ENCODE results near the gene TUBB.

The TUBB gene
- total RNA-seq = 116 to 182 (median 166) reads per million in 4 donors

DNA sequence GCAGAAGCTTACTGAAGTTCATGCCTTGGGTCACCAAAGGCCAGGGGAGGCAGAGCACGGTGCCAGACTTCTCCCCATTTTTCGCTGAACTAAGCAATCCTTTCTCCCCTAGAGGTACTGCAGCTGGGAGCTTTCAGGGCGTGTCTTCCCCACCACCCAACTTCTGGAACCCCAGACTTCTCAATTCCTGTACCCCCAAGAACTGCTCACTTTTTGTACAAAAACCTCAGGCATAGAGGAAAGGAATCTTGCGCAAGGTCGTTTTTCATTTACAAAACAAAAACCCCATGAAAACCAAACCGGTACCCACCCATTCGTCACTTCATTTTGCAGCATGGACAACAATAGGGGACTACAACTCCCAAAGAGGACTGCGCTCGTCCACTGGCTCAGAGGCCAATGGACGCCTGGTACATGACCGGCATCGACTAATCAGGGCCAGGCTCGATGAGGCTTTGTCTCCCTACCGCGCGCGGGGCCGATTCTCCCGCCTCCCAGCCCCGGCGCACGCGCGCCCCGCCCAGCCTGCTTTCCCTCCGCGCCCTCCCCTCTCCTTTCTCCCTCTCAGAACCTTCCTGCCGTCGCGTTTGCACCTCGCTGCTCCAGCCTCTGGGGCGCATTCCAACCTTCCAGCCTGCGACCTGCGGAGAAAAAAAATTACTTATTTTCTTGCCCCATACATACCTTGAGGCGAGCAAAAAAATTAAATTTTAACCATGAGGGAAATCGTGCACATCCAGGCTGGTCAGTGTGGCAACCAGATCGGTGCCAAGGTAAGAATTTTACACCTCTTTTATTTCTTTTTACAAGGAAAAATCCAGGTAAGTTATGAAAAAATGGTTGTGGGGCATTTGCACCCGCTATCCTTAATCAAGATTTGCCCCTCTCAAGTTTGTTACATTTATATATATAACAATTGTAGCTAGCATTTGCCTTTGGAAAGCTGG is at the start of gene TUBB:
Gene TUBB, plus strand, starts transcription at position 562 of the 947 bp plus-strand sequence. Its CDS starts 155 bp downstream, at position 717.
- DNase-seq = peak; percentile 89 to 99 (median 95)

DNA sequence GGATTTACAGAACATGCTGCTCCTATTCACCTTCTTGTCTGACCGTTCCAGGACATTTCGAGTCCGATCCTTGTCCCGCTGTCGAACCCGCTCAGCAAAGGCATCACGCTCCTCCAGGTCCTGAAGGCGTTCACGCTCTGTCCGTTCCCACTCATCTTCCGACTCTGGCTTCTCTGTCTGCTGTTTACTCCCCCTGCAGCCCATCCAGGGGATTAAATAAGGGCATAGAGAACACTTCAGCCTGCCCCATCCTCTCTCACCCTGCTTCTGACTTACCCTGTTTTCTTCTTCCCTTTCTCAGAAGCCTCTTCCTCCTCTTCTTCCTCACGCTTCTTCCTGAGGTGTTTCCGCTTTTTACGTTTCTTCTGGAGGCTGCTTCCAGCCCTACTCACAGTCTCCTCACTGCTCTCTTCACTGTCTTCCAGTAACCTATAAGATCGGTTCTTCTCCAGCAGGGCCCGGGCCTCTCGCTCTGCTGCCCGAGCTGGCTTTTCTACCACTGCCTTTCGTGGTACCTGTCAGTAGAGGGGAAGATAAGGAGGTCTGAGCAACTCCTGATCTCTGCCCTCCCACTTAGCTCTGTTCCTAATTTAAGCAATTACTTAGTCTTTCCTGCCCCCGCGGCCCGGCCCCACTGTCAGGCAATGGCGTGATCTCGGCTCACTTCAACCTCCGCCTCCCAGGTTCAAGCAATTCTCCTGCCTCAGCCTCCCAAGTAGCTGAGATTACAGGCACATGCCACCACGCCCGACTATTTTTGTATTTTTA is 49.2 kb upstream of the TUBB start:
- DNase-seq = no peak

DNA sequence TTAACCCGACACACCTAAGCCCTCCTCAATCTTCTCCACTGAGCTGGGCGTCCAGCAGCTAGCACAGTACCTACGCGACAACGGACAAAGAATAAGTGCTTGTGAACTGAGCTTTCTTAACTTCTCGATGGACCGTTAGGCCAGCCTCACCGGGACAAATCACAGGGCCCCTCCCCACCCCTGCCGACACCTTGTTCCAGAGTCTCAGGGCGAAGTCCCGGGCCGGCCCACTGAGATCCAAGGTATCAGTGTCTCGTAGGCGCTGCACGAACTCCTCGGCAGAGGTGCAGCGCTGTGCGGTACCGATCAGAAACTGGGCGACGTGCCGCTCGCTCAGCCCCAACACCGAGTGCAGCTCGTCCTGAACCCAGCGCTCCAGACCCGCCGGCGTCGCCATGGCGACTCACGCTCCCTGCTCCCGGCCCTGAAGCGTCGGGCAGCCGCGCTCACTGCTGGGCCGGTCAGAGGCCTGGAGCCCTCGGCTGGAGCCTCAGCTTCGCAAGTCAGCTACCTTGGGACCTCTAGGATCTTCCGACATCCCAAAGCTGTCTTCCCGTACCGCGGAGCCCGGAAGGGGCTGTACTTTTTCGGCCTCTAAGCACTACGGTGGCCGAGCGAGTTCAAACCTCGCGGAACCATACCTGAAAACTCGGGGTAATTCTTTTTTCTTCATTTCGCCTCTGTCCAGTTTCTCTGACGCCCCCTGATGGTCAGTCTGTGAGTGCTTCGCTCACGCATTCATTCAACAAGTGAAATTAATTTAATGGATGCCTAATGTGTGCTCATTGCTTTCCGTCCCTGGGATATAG is 47.5 kb upstream of the TUBB start, which contains the start of gene DHX16:
Gene DHX16, minus strand, starts transcription at position 562 of the 809 bp plus-strand sequence. Its CDS starts 165 bp downstream, at position 397.
- peak; percentile 69 to 91 (median 85) for DNase-seq

DNA sequence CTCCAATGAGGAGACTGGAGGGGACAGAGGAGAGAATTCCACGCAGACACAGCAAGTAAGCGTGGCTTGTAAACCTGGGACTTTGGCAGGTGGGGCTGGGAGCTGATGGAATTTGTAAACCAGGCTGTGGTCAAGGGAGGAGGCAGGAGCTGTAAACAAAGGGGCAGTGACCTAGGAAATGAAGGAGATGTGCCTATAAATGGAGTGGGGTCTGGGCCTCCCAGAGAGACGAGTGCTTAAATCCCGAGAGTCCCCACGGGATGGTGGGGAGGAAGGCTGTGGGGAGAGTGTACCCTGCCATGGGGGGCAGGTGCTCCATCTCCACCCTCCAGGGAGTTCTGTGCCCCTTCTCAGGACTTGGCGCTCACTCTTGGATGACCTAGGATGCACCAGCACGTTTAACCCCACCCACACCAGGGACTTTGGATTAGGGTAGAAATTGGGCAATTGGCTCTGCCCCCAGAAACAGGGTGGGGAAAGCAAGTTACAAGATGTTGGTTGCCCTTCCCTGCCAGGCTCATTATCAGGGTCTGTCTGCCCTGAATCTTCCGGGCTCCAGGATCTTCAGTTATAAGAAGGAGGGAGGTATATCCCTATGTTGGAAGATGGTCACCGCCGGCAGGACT is 43.4 kb upstream of the TUBB start:
- no peak for DNase-seq

DNA sequence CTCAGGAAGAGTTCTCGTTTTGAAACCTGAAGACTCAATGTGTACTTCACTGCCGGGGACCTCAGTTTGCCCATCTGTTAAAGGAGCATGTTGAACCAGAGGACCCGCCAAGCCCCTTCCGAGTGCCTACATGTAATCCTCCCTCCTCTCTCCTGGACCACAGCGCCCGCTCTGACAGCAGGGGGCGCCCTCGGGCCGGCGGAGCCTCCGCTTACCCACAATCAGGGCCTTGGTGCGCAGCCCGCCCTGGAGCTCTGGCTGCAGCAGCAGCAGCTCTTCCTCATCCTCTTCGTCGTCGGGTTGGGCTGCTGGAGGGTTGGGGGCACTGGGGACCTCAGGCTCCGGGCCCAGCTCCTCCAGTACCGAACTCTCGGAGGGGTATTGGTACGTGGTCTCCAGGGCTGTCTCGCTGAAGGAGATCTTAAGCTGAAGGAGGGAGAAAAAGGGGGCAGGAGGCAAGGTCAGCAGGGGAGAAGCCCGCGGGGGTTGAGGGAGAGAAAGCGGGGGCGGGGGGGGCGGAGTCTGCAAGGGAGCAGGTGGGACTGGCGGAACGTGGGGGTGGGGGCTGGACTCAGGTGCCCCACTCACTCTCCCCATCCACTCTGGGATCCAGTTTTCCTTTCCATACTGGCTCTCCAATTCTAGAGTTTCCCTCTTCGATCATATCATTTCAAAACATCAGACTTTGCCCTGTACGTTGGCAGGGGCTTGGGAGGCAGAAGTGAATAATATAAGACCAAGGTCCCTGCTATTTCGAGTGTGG is 41.0 kb upstream of the TUBB start:
- DNase-seq = peak; percentile 78 to 91 (median 87)

DNA sequence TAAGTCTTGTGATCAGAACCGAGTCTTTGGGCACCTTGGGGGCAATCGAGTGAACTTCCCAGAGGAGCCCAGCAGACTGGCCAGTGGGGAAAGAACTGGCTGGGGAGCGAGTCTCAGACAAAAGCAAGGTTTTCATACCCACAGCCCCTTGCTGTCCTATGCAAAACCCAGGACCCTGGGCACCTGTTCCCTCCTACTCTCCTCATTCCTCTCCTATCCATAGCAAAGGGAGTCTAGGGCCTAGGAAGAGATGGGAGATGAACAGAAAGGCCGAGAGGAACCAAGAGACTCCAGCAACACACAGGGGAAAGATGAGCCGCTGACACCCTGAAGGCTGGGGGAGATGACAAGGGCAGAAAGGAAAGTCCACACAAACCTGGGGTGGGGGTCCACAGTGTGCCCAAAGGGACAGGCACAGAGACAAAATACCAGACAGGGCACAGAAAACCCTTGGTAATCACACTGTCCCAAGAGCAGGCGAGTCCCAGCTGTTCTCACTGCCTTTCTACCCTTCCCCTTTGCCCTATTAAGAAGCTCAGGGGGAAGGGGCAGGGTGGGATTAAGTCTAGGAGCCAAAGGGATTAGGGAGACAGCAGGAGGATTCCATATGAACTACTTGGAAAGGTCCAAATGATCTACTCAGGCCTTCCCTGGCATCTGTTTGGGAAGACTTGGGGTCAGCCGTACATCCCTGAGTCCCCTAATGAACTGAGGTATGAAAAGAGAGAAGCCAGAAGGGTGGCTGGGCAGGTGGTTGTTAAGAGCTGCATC is 40.2 kb upstream of the TUBB start:
- no peak for DNase-seq

DNA sequence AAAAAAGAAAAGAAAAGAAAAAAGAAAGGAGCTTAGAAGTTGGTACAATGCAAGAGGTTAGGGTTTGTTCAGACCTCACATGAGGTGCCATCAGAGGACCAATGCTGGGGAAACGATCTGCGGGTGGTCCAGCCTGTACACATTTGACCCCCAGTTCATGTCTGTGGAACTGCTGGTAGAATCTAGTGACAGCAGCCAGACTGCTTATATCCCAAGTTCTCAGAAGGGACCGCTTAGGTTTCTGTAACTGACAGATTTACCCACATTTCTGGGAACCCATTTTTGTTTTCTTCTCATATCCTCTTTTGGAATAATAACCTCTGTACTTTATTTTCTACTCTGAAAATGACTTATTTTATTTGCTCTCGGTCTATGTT is 38.4 kb upstream of the TUBB start:
- DNase-seq = no peak

DNA sequence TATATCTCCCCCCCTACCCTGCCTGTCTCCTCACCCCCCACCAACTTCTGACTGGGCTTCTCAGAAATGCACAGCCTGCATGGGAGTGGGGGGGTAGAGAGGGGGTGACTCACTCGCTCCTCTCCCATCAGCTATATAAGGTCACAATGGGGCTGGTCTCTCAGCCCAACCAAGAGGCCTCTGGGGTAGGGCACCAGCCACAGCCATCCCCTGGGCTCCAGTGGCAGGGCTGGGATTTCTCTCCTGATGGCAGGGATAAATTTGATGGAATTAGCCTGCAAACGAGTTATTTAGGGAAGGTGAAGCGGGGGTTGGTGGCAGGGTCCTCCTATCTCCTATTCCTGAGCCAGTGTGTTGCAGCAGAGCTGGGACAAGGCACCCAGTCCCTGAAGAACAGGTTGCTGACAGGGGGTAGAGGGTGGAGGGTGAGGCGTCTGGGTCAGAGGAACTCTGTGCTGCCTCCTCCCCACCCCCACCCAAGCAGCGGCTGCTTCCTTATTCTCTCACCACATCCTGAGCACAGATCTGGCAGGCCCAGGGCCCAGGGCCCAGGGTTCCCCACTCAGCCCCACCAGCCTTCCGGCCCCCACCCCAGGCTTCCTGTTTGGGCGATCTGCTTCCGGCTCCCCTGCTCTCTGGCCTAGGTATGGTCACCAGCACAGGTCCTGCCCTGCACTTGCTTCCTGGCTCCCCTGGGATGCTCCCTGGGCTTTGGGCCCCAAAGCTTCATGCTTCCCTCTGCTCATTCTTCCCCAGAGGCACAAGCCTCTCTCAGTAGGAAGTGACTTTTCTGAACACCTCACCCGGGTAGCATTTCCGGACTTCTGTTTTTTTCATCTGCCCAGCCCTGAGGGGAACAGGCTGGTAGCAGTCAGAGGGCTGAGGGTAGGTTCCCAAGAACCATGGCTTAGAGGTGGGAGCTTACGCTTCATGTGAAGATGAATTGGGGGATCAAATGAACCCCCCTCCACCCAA is 37.7 kb upstream of the TUBB start:
- DNase-seq = peak; percentile 81 to 97 (median 82)

DNA sequence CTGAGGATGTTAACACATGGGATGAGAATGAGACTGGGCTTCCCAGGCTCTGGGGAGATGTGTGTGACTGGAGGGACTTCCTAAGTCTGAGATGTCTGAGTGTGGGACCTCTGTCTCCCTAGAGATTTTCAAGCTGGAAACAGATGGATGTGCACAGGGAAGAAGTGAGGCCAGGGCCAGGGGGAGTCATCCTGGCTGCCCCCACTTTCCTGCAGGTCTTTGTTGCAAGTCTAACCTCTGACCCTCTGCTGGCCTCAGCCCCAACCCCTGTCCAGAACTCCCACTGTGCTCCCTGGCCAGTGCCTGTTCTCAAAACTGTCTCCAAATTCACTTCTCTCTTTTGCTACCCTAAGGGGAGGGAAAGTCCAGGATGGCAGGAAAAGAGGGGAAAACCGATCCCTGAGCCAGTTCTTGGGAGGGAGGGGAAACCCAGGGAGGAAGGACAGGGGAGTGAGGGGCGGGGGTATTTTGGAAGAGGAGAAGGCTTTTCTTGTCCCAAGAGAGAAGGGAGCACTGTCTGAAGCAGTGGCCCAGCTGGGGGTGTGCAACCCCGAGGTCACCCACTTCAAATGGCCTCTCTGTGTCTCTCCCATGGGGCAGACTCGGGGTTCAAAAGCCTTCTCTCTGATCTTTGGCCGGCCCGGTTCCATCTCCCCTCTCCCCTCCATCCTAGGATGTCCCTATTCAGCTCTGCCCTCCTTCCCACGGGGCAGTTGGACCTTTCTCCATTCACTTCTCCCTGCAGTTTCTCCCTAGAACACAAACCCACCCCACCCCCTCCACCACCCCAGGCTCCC is 36.8 kb upstream of the TUBB start:
- DNase-seq = no peak

DNA sequence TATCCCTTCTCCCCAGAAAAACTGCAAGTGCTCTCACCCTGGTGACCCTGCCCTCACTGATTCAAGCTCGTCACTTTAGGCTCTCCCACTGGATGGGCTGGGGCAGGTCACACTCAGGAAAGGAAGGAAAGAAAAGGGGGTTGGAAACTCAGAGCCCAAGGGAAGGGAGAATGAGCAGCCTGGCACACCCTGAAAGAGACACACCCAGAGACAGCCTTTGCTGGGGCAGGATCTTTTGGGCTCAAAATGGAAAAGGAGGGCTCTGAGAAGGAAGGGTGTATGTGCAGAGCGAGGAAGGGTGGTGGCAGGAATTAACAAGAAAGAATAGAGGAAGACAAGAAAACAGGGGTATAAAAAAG is 36.2 kb upstream of the TUBB start:
- DNase-seq = no peak

DNA sequence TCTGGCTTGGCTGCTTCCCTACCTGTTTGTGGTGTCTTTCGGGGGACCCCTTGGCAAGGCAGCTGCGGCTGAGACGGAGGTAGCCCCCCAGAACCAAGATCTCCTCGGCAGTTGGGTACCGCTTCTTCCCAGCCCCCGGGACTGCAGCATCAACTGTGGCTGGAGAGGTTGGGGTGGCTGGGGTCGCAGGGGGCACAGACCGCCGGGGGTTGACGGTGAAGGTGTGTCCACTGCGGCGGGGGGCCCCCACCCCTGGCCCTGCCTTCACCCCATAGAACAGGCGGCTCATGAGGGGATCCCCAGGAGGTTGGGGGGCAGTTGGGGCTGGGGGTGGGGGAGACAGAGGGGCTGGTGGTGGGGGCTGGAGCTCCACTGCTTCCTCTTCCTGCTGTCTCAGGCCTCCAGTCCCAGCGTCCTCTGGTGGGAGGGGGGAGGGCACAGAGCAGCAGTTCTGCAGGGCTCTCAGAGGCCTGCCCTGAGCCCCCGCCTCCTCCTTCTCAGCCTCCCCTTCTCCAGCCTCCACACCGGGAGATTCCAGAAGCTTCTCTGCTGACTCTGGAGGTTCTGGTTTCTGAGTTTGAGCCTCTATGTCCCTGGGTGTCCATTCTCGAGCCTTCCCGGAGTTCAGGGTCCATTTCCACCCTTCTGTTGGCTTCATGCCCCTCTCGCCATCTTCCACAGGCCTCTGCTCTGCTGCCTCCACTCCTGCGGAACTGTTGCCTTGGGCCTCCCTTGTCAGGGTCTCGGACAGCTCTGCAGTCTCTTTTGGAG is 35.6 kb upstream of the TUBB start:
- DNase-seq = peak; percentile 24 to 71 (median 32)

DNA sequence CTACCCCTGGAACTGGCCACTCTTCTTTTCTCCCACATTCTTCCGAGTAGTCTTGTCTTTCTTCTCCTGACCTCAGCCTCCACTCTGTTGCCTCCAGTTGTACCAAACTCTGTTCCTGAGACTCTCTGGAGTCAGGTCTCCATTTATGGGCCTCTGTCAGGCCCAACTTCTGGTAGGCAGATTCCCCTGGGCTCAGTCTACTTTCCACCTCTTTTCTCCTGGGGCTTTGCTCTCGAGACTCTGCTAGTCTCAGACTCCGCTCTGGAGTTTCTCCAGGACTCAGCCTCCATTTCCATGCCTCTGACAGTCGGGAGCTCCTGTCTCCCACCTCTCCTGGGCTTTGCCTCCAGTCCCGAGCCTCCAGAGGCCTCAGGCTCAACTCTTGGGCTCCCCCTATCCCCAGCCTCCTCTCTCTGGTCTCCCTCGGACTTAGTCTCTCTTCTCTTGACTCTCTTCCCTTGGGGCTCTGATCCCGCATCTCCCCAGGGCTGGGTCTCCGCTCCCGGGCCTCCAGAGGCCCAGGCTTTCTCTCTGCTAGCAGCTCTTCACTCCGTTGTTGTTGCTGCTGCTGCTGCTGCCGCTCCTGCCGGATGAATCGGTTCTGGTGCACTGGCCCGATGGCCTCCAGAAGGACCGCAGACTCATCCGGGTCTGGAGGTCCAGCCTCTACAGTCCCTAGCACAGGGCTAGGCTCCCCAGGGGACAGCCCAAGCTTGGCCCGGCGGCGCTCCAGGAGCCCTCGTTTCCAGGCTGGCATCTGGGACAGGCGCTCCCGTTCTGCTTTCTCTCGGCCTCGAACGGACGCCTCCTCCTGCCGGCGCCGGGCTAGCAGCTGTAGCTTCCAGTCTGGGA is 34.8 kb upstream of the TUBB start:
- peak in 1 of 5 donors; percentile 46 for DNase-seq

DNA sequence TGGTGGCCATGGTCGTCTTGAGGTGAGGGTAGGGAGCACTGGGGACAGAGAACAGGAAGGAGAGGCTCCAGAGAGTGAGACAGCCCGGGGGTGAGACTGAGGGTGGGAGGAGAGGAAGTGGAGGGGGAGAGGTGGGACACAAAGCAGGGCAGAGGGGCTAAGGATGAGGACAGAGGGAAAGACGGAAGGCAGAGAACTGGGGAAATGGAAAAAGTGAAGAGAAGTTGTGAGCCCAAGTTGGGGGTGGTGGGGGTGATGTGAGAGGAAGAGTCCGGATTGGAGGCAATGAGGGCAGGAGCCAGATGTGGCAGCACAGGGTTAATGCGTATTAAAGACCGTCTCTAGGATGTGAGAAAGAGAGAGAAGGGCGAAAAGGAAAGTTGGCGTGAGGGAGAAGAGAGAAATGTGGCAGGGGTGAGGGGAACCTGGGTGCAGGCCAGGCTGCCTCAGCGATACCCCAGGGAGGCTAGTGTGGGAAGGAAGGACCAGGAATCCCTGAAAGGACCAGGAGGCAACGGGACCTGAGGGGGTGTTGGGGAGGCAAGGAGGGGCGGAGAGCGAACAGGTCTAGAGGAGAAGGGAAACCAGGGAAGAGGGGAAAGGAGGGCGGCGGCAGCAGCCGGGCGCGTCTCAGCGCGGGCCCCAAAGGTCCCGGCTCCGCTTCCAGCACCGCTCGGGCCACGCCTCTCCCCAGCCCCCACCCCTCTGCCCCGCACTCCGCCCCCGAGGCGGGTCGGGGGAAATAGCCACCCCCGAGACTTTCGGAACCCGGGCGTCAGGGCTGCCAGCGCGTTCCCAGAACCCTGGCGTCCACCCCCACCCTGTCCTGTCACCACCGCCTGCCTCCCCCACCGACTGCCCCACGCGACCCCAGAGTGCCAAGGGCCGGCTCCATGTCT is 33.9 kb upstream of the TUBB start, which contains the start of gene PPP1R18:
Gene PPP1R18, minus strand, starts transcription at position 637 of the 899 bp plus-strand sequence. Its CDS starts 627 bp downstream, at position 10.
- DNase-seq = peak; percentile 68 to 82 (median 80)

DNA sequence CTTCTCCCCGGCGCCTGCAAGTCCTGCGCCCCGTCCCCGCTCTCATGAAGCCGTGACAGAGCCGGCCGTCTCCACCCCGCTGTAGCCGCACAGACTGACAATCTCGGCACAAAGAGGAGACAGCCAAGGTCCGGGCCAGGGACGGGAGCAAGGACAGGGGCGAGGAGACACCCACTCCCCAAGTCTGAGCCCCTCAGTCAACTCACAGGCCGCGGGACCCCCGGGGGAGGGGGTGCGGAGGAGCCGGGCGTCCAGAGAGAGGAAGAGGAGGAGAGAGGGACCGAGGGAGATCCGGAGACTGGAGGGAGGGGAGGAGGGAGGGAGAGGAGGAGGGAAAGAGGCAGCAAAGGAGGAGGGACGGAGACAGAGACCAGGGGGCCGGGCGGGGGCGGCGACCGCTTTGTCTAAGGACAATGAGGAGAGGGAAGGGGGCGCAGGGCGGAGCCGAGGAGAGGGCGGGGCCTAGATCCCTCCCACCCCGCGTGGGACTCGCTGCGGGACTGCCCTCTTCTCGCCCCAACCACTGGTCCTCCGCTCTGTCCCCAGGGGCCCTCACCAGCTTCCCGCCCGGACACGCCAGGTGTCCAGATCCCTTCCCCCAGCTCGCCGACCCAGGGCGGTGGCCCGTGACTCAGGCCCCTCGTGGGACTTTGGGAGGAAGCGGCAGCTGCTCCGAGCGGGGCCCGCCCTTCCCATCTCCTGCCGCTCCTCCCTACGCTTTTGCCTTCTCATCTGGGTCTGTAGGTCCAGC is 33.1 kb upstream of the TUBB start:
- peak; percentile 68 to 80 (median 71) for DNase-seq
